PC-9 (cell line): ENCODE data around the gene LRMDA. TPM values are rescaled to one million over a fixed set of nuclear protein-coding genes. Genes with fewer than 3 reads are reported as not detected.

ENCODE experiments used
- BruUV-seq: library from RNA; stranded (reverse); fragments of 400-500 nt; replicated peaks from 2 replicates; lab custom pipeline; 2021; lab: Mats Ljungman, UMichigan
- CTCF ChIA-PET: fragments of 300-600 bp; sonication (Branson Sonifier 250); formaldehyde crosslinking; loops from one replicate; lab custom pipeline; 2022; ENCODE audit warnings: antibody characterized with exemption; lab: Charles Lee
- POLR2A ChIA-PET: fragments of 300-600 bp; sonication (Branson Sonifier 250); formaldehyde crosslinking; loops from one replicate; lab custom pipeline; 2022; ENCODE audit warnings: antibody characterized with exemption; ENCODE audit not compliant: unreplicated experiment; lab: Charles Lee
- DNase-seq, 2 experiments: peaks; one replicate each; pipeline versions ENCODE4 v3.0.0 to v3.0.0-alpha.2; 2015 to 2022; ENCODE audit warnings: mixed read lengths in 1 of 2
- H2AFZ ChIP-seq: fragments of 200-600 bp; sonication (generic); 2 replicates; pipeline ENCODE4 v1.8.1; 2017; ENCODE audit warnings: antibody characterized with exemption
- H3F3A ChIP-seq: fragments of 200-600 bp; sonication (generic); 2 replicates; pipeline ENCODE4 v1.8.1; 2017; ENCODE audit warnings: antibody characterized with exemption, mild to moderate bottlenecking, low read depth; ENCODE audit not compliant: insufficient read depth
- H3K27ac ChIP-seq: fragments of 200-600 bp; sonication (generic); 2 replicates; pipeline ENCODE4 v1.6.1; 2016; ENCODE audit warnings: mixed run types
- H3K27me3 ChIP-seq: fragments of 200-600 bp; sonication (generic); 2 replicates; pipeline ENCODE4 v1.6.1; 2016; ENCODE audit warnings: low read depth, mixed run types; ENCODE audit not compliant: insufficient read depth
- H3K36me3 ChIP-seq: fragments of 200-600 bp; sonication (generic); 2 replicates; pipeline ENCODE4 v1.6.1; 2016; ENCODE audit warnings: low read depth, mixed run types
- H3K4me1 ChIP-seq: fragments of 200-600 bp; sonication (generic); replicated peaks from 2 replicates; pipeline ENCODE4 v1.6.1; 2016; ENCODE audit warnings: mixed run types; ENCODE audit not compliant: insufficient read depth
- H3K4me2 ChIP-seq: fragments of 200-600 bp; sonication (generic); 2 replicates; pipeline ENCODE4 v1.6.1; 2017; ENCODE audit warnings: mixed run types
- H3K4me3 ChIP-seq: fragments of 200-600 bp; sonication (generic); 2 replicates; pipeline ENCODE4 v1.6.1; 2016; ENCODE audit warnings: mixed run types
- H3K79me2 ChIP-seq: fragments of 200-600 bp; sonication (generic); 2 replicates; pipeline ENCODE4 v1.6.1; 2017; ENCODE audit warnings: low read depth, mixed run types
- H3K9me2 ChIP-seq: fragments of 200-600 bp; sonication (generic); 2 replicates; pipeline ENCODE4 v1.8.1; 2017; ENCODE audit warnings: mild to moderate bottlenecking; ENCODE audit not compliant: insufficient read depth
- H3K9me3 ChIP-seq: fragments of 200-600 bp; sonication (generic); 2 replicates; pipeline ENCODE4 v1.8.1; 2016; ENCODE audit warnings: low read depth; ENCODE audit not compliant: insufficient read depth
- H4K20me1 ChIP-seq: fragments of 200-600 bp; sonication (generic); 2 replicates; pipeline ENCODE4 v1.8.1; 2017; ENCODE audit not compliant: insufficient read depth
- EZH2 ChIP-seq: fragments of 200-600 bp; sonication (generic); IDR thresholded peaks from 2 replicates; pipeline ENCODE4 v1.8.0; 2017; ENCODE audit warnings: antibody characterized with exemption, low read depth
- intact Hi-C: fragments of 100-400 bp; cut with micrococcal nuclease; formaldehyde crosslinking; loops from one replicate; pipeline ENCODE4 v1.10.0; 2022; ENCODE audit not compliant: unreplicated experiment
- total RNA-seq: library from RNA; stranded (reverse); gene quantifications from 2 replicates; pipeline ENCODE4 v1.2.3, GENCODE V29; 2021
- TF ChIP-seq, protein P1 (sequence below): fragments of 200-600 bp; sonication (generic); conservative IDR thresholded peaks from 2 replicates; pipeline ENCODE4 v1.6.1; 2017; ENCODE audit warnings: mixed run types, antibody characterized with exemption, mild to moderate bottlenecking, moderate library complexity

Gene LRMDA
- total RNA-seq, 1 experiment from 2014 or later: not detected

DNA sequence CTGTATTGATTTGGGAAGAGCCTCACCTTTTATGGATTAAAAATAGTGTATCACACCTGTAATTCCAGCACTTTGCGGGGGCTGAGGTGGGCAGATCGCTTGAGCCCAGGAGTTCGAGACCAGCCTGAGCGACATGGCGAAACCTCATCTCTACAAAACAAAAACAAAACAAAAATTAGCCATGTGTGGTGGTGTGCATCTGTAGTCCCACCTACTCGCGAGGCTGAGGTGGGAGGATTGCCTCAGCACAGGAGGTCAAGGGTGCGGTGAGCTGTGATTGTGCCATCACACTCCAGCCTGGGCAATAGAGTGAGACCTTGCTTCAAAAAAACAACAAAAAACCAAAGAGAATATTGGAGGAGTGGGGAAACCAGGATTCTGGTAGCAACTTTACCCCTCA lies 79.6 kb downstream of the LRMDA start:
- intact Hi-C loops: no loop called here
- no peak for DNase-seq
- no peak overlapping the region for H3K4me2 ChIP-seq
- BruUV-seq: no TSS peak
- H4K20me1 ChIP-seq: no peaks in the 10 kb centered on the region
- peaks cover 15% of the 10 kb centered on the region; the same call in 1 of the 2 replicates for H3F3A ChIP-seq
- peaks cover 32% of the 10 kb centered on the region for H3K4me1 ChIP-seq
- ChIA-PET CTCF (no interaction called here), POLR2A (no interaction called here)
- H3K4me3 ChIP-seq: no peak overlapping the region
- no peak overlapping the region for H2AFZ ChIP-seq
- no peaks in the 10 kb centered on the region for H3K27me3 ChIP-seq
- no peaks in the 10 kb centered on the region for H3K9me2 ChIP-seq
- no peaks in the 10 kb centered on the region for H3K79me2 ChIP-seq
- TF ChIP-seq, protein P1, sequence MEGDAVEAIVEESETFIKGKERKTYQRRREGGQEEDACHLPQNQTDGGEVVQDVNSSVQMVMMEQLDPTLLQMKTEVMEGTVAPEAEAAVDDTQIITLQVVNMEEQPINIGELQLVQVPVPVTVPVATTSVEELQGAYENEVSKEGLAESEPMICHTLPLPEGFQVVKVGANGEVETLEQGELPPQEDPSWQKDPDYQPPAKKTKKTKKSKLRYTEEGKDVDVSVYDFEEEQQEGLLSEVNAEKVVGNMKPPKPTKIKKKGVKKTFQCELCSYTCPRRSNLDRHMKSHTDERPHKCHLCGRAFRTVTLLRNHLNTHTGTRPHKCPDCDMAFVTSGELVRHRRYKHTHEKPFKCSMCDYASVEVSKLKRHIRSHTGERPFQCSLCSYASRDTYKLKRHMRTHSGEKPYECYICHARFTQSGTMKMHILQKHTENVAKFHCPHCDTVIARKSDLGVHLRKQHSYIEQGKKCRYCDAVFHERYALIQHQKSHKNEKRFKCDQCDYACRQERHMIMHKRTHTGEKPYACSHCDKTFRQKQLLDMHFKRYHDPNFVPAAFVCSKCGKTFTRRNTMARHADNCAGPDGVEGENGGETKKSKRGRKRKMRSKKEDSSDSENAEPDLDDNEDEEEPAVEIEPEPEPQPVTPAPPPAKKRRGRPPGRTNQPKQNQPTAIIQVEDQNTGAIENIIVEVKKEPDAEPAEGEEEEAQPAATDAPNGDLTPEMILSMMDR: no peak
- no peak for TF ChIP-seq EZH2
- H3K27ac ChIP-seq: no peak overlapping the region
- no peaks in the 10 kb centered on the region for H3K9me3 ChIP-seq
- no peaks in the 10 kb centered on the region for H3K36me3 ChIP-seq

DNA sequence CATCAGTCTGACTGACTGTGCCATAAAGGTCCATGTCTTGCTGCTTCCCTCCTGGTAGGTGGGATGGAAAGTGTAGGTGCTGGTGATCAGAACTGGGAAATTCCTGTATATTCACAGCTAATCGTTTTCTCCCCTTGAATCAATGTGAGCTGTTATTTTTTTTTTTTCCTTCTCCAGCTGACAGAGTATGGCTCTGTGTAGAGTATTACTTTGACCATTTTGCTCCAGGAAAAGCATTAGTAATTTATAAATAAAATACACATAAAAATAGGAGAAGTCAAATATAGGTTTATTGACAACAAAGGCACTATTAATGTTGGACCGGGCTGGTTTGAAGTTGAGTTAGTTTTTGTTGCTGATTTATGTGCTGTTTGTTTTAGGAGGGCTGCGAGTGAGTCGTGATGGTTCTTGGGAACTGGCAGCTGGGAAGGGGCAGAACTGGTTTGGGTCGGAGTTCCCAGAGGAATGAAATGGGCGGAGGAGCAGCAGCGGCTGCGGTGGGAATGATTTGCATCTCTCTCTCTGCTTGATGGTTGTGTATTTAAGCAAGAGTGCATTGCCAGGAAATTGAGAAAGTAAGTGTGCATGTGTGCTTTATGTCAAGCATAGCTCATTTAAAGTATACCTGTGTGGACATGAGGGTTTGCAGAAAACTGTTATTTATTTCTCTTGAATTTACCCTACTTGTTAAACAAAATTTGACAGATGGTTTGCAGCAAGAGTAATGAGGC lies 80.9 kb downstream of the LRMDA start:
- Histone ChIP-seq H3K36me3 (no peaks in the 10 kb centered on the region), H3K9me3 (no peaks in the 10 kb centered on the region), H3K27ac (no peak overlapping the region), H3K9me2 (no peaks in the 10 kb centered on the region), H3K4me3 (no peak overlapping the region), H2AFZ (no peak overlapping the region), H3K27me3 (no peaks in the 10 kb centered on the region), H4K20me1 (no peaks in the 10 kb centered on the region), H3K4me1 (peaks cover 20% of the 10 kb centered on the region), H3F3A (peaks cover 15% of the 10 kb centered on the region; the same call in 1 of the 2 replicates), H3K4me2 (no peak overlapping the region), H3K79me2 (no peaks in the 10 kb centered on the region)
- TF ChIP-seq, protein P1: no peak
- no peak for TF ChIP-seq EZH2
- CTCF ChIA-PET: no interaction called here
- no TSS peak for BruUV-seq
- POLR2A ChIA-PET: no interaction called here
- no peak for DNase-seq
- intact Hi-C loops: no loop called here

DNA sequence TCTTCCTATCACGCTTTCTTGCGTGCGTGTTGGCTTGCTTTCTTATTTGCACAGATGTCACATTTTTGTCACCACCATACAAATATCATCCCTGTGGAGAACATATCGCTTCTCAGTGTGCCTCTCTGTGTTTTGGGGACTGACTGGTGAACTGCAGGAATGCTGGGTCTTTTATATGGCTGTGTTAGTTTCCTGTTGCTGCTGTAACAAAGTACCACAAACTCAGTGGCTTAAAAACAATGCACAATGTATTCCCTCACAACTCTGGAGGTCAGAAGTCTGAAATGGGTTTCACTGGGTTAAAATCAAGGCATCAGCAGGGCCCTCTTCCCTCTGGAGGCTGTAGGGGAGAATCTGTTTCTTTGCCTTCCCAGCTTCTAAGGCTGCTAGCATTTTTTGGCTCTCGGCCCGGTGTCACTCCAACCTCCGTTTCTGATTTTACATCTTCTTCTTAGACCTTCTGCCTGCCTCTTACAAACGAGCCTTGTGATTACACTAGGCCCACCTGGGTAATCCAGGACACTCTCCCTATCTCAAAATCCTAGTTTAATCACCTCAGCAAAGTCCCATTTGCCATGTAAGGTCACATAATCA lies 82.0 kb downstream of the LRMDA start:
- no peaks in the 10 kb centered on the region for H4K20me1 ChIP-seq
- H2AFZ ChIP-seq: no peak overlapping the region
- no peak overlapping the region for H3K4me3 ChIP-seq
- H3K36me3 ChIP-seq: no peaks in the 10 kb centered on the region
- peaks cover 7% of the 10 kb centered on the region; the same call in 1 of the 2 replicates for H3F3A ChIP-seq
- H3K9me2 ChIP-seq: no peaks in the 10 kb centered on the region
- no peaks in the 10 kb centered on the region for H3K9me3 ChIP-seq
- no peaks in the 10 kb centered on the region for H3K27me3 ChIP-seq
- H3K4me1 ChIP-seq: peaks cover 10% of the 10 kb centered on the region
- DNase-seq: no peak
- no peaks in the 10 kb centered on the region for H3K79me2 ChIP-seq
- TF ChIP-seq, protein P1: no peak
- no peak for TF ChIP-seq EZH2
- ChIA-PET POLR2A (no interaction called here), CTCF (no interaction called here)
- H3K4me2 ChIP-seq: no peak overlapping the region
- no peak overlapping the region for H3K27ac ChIP-seq
- intact Hi-C loops: no loop called here
- no TSS peak for BruUV-seq
